Right renal pelvis (tissue), 4 donors: ENCODE measurements around the gene MMRN2. TPM values are rescaled to one million over a fixed set of nuclear protein-coding genes. Genes with fewer than 3 reads are reported as not detected.
"Not testable (repeated sequence)": the region's sequence is repeated elsewhere in the genome, so short reads cannot be mapped to it uniquely, and the experiment has no call there.

ENCODE experiments used
- DNase-seq, 4 donors: peaks; one replicate each; pipeline ENCODE4 v3.0.0-alpha.2; 2013; ENCODE audit warnings: low read depth in 4 of 4, low spot score in 3 of 4, missing footprints in 1 of 4
- polyA plus RNA-seq, 4 donors: library from polyadenylated mRNA; unstranded; fragments of 120-200 nt; gene quantifications; one replicate each; pipeline ENCODE4 v1.2.1, GENCODE V29; 2013; ENCODE audit not compliant: insufficient read length in 4 of 4

MMRN2 gene
- polyA plus RNA-seq = 10 to 100 TPM; 26.7 to 29.8 (median 26.9) TPM

GRCh38 chr10:86957471-86958115 lies at the start of gene MMRN2:
Gene MMRN2, minus strand, starts transcription at chr10:86957615. Its CDS starts 74 bp downstream, at chr10:86957541.
- DNase-seq = no peak

GRCh38 chr10:87007124-87007523 lies 49.7 kb upstream of the MMRN2 start:
- DNase-seq = not testable (repeated sequence)

GRCh38 chr10:87000491-87000890 lies 43.1 kb upstream of the MMRN2 start:
- no peak for DNase-seq

- not testable (repeated sequence) for DNase-seq
These were observed 42.5 kb upstream of the MMRN2 start for GRCh38 chr10:86999802-87000403.

GRCh38 chr10:86992929-86993328 lies 35.5 kb upstream of the MMRN2 start:
- no peak for DNase-seq

GRCh38 chr10:86992456-86992855 lies 35.0 kb upstream of the MMRN2 start:
- DNase-seq = no peak

GRCh38 chr10:86991362-86991761 lies 33.9 kb upstream of the MMRN2 start:
- not testable (repeated sequence) for DNase-seq

GRCh38 chr10:86988520-86988919 lies 31.1 kb upstream of the MMRN2 start:
- no peak for DNase-seq

- DNase-seq = not testable (repeated sequence)
These were observed 27.1 kb upstream of the MMRN2 start for GRCh38 chr10:86984498-86984897.

GRCh38 chr10:86981716-86982115 lies 24.3 kb upstream of the MMRN2 start:
- no peak for DNase-seq

- DNase-seq = not testable (repeated sequence)
These were observed 23.6 kb upstream of the MMRN2 start for GRCh38 chr10:86981020-86981419.

GRCh38 chr10:86979977-86980448 lies 22.6 kb upstream of the MMRN2 start:
- no peak for DNase-seq

- DNase-seq = no peak
These were observed 21.9 kb upstream of the MMRN2 start for GRCh38 chr10:86979296-86979818.

- DNase-seq = not testable (repeated sequence)
These were observed 21.0 kb upstream of the MMRN2 start for GRCh38 chr10:86978457-86978856.

- no peak for DNase-seq
These were observed 19.1 kb upstream of the MMRN2 start for GRCh38 chr10:86976362-86977056.

- DNase-seq = no peak
These were observed 17.1 kb upstream of the MMRN2 start for GRCh38 chr10:86974484-86974883.

GRCh38 chr10:86972613-86973380 lies 15.4 kb upstream of the MMRN2 start:
- DNase-seq = no peak

- peak in 1 of 4 donors; percentile 52 for DNase-seq
These were observed 14.0 kb upstream of the MMRN2 start for GRCh38 chr10:86971232-86971991.

GRCh38 chr10:86970982-86971231 lies 13.5 kb upstream of the MMRN2 start:
- no peak for DNase-seq
